ENCODE data around the gene IL13. TPM values are rescaled to one million over a fixed set of nuclear protein-coding genes. Genes with fewer than 3 reads are reported as not detected.

Gene IL13
- not detected in 3 replicates for total RNA-seq (2021)
- Bru-seq, nascent RNA: not detected
- long read RNA-seq, experiment 1: 0 reads
- long read RNA-seq, experiment 2: 0 reads
- long read RNA-seq, experiment 3: 0 reads

DNA sequence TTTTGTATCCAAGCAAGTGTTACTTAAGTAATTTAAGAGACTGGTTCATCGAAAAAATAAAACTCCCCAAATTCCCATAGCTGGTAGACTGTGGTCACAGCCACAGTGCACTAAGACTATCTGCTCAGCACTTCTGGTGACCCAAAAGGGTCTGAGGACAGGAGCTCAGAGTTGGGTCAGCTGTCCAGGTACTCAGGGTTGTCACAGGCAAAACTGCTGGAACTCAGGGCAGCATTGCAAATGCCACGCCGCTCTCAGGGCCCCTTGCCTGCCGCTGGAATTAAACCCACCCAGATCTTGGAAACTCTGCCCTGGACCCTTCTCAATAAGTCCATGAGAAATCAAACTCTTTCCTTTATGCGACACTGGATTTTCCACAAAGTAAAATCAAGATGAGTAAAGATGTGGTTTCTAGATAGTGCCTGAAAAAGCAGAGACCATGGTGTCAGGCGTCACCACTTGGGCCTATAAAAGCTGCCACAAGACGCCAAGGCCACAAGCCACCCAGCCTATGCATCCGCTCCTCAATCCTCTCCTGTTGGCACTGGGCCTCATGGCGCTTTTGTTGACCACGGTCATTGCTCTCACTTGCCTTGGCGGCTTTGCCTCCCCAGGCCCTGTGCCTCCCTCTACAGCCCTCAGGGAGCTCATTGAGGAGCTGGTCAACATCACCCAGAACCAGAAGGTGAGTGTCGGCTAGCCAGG lies at the start of gene IL13:
TSS of gene IL13 (plus strand) at position 498 of the 705 bp plus-strand sequence. CDS start at position 512, 14 bp downstream.
- H3K9me3 Mint-ChIP-seq: no peaks in the 10 kb centered on the region
- H3K4me3 Mint-ChIP-seq: peak within 1 kb of the TSS; percentile 33; the same call in 1 of the 2 replicates
- peaks cover 11% of the 10 kb centered on the region for H3K4me1 Mint-ChIP-seq
- ATAC-seq (no peak), DNase-seq (ENCODE audit: low spot score) (no peak)
- TF ChIP-seq, protein P1, sequence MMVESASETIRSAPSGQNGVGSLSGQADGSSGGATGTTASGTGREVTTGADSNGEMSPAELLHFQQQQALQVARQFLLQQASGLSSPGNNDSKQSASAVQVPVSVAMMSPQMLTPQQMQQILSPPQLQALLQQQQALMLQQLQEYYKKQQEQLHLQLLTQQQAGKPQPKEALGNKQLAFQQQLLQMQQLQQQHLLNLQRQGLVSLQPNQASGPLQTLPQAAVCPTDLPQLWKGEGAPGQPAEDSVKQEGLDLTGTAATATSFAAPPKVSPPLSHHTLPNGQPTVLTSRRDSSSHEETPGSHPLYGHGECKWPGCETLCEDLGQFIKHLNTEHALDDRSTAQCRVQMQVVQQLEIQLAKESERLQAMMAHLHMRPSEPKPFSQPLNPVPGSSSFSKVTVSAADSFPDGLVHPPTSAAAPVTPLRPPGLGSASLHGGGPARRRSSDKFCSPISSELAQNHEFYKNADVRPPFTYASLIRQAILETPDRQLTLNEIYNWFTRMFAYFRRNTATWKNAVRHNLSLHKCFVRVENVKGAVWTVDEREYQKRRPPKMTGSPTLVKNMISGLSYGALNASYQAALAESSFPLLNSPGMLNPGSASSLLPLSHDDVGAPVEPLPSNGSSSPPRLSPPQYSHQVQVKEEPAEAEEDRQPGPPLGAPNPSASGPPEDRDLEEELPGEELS (CRISPR knock-in tag; IDR thresholded peaks at IDR 0.05): no peak
- ChIA-PET CTCF (interaction anchor here (0.8 to 1.6 kb wide), 3 partner anchors 19 to 166 kb away, joined by 3 to 4 read pairs (median 3); partner anchors contain the start of gene KIF3A), POLR2A (no interaction called here)
- H3K36me3 Mint-ChIP-seq: no peaks in the 10 kb centered on the region
- H3K27ac Mint-ChIP-seq: no peak within 1 kb of the TSS
- H3K27me3 Mint-ChIP-seq (ENCODE audit: low read depth): peaks cover 46% of the 10 kb centered on the region

DNA sequence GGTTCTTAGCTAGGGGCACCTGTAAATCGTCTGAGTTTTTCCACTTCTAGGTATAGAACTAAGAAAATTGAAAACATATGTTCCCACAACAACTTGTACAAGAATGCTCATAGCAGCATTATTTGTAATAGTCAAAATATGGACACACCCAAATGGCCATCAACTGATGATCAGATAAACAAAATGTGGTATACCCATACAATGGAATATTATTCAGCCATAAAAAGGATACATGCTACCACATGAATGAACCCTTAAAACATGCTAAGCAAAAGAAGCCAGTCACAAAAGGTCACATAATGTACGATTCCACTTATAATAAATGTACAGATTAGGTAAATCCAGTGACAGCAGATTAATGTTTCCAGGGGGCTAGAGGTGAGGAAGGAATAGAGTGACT lies 46.0 kb upstream of the IL13 start:
- no peak overlapping the region for H3K4me3 Mint-ChIP-seq
- H3K27me3 Mint-ChIP-seq (ENCODE audit: low read depth): no peaks in the 10 kb centered on the region

More for the DNA sequence above, 46.0 kb upstream of the IL13 start:
- Mint-ChIP-seq H3K4me1 (no peaks in the 10 kb centered on the region), H3K27ac (no peak overlapping the region), H3K36me3 (peaks cover 34% of the 10 kb centered on the region), H3K9me3 (peaks cover 10% of the 10 kb centered on the region)
- DNase-seq (ENCODE audit: low spot score) (no peak), ATAC-seq (no peak)
- TF ChIP-seq, protein P2, sequence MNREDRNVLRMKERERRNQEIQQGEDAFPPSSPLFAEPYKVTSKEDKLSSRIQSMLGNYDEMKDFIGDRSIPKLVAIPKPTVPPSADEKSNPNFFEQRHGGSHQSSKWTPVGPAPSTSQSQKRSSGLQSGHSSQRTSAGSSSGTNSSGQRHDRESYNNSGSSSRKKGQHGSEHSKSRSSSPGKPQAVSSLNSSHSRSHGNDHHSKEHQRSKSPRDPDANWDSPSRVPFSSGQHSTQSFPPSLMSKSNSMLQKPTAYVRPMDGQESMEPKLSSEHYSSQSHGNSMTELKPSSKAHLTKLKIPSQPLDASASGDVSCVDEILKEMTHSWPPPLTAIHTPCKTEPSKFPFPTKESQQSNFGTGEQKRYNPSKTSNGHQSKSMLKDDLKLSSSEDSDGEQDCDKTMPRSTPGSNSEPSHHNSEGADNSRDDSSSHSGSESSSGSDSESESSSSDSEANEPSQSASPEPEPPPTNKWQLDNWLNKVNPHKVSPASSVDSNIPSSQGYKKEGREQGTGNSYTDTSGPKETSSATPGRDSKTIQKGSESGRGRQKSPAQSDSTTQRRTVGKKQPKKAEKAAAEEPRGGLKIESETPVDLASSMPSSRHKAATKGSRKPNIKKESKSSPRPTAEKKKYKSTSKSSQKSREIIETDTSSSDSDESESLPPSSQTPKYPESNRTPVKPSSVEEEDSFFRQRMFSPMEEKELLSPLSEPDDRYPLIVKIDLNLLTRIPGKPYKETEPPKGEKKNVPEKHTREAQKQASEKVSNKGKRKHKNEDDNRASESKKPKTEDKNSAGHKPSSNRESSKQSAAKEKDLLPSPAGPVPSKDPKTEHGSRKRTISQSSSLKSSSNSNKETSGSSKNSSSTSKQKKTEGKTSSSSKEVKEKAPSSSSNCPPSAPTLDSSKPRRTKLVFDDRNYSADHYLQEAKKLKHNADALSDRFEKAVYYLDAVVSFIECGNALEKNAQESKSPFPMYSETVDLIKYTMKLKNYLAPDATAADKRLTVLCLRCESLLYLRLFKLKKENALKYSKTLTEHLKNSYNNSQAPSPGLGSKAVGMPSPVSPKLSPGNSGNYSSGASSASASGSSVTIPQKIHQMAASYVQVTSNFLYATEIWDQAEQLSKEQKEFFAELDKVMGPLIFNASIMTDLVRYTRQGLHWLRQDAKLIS (CRISPR knock-in tag; IDR thresholded peaks at IDR 0.05; ENCODE audit: borderline replicate concordance): no peak
- TF ChIP-seq ZNF219 (CRISPR knock-in tag; IDR thresholded peaks at IDR 0.05; ENCODE audit: borderline replicate concordance) (no peak), NFYB (CRISPR knock-in tag; conservative IDR thresholded peaks at IDR 0.05; ENCODE audit: low read depth) (no peak), ZNF138 (CRISPR knock-in tag; conservative IDR thresholded peaks at IDR 0.05) (no peak), GTF2I (CRISPR knock-in tag; conservative IDR thresholded peaks at IDR 0.05) (no peak), FOXK1 (CRISPR knock-in tag; IDR thresholded peaks at IDR 0.05) (no peak), ATF1 (CRISPR knock-in tag; IDR thresholded peaks at IDR 0.05) (no peak), FOXJ3 (CRISPR knock-in tag; IDR thresholded peaks at IDR 0.05; ENCODE audit: borderline replicate concordance) (no peak), PRRX2 (CRISPR knock-in tag; IDR thresholded peaks at IDR 0.05) (no peak), ZNF423 (CRISPR knock-in tag; IDR thresholded peaks at IDR 0.05) (no peak), SMAD4 (CRISPR knock-in tag; IDR thresholded peaks at IDR 0.05) (no peak), CREB1 (CRISPR knock-in tag; IDR thresholded peaks at IDR 0.05) (no peak)
- TF ChIP-seq, protein P3, sequence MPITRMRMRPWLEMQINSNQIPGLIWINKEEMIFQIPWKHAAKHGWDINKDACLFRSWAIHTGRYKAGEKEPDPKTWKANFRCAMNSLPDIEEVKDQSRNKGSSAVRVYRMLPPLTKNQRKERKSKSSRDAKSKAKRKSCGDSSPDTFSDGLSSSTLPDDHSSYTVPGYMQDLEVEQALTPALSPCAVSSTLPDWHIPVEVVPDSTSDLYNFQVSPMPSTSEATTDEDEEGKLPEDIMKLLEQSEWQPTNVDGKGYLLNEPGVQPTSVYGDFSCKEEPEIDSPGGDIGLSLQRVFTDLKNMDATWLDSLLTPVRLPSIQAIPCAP (CRISPR knock-in tag; IDR thresholded peaks at IDR 0.05): no peak
- TF ChIP-seq, protein P4, sequence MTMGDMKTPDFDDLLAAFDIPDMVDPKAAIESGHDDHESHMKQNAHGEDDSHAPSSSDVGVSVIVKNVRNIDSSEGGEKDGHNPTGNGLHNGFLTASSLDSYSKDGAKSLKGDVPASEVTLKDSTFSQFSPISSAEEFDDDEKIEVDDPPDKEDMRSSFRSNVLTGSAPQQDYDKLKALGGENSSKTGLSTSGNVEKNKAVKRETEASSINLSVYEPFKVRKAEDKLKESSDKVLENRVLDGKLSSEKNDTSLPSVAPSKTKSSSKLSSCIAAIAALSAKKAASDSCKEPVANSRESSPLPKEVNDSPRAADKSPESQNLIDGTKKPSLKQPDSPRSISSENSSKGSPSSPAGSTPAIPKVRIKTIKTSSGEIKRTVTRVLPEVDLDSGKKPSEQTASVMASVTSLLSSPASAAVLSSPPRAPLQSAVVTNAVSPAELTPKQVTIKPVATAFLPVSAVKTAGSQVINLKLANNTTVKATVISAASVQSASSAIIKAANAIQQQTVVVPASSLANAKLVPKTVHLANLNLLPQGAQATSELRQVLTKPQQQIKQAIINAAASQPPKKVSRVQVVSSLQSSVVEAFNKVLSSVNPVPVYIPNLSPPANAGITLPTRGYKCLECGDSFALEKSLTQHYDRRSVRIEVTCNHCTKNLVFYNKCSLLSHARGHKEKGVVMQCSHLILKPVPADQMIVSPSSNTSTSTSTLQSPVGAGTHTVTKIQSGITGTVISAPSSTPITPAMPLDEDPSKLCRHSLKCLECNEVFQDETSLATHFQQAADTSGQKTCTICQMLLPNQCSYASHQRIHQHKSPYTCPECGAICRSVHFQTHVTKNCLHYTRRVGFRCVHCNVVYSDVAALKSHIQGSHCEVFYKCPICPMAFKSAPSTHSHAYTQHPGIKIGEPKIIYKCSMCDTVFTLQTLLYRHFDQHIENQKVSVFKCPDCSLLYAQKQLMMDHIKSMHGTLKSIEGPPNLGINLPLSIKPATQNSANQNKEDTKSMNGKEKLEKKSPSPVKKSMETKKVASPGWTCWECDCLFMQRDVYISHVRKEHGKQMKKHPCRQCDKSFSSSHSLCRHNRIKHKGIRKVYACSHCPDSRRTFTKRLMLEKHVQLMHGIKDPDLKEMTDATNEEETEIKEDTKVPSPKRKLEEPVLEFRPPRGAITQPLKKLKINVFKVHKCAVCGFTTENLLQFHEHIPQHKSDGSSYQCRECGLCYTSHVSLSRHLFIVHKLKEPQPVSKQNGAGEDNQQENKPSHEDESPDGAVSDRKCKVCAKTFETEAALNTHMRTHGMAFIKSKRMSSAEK (CRISPR knock-in tag; IDR thresholded peaks at IDR 0.05; ENCODE audit: borderline replicate concordance): no peak
- TF ChIP-seq, protein P5, sequence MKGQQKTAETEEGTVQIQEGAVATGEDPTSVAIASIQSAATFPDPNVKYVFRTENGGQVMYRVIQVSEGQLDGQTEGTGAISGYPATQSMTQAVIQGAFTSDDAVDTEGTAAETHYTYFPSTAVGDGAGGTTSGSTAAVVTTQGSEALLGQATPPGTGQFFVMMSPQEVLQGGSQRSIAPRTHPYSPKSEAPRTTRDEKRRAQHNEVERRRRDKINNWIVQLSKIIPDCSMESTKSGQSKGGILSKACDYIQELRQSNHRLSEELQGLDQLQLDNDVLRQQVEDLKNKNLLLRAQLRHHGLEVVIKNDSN (CRISPR knock-in tag; IDR thresholded peaks at IDR 0.05): no peak
- TF ChIP-seq, protein P6, sequence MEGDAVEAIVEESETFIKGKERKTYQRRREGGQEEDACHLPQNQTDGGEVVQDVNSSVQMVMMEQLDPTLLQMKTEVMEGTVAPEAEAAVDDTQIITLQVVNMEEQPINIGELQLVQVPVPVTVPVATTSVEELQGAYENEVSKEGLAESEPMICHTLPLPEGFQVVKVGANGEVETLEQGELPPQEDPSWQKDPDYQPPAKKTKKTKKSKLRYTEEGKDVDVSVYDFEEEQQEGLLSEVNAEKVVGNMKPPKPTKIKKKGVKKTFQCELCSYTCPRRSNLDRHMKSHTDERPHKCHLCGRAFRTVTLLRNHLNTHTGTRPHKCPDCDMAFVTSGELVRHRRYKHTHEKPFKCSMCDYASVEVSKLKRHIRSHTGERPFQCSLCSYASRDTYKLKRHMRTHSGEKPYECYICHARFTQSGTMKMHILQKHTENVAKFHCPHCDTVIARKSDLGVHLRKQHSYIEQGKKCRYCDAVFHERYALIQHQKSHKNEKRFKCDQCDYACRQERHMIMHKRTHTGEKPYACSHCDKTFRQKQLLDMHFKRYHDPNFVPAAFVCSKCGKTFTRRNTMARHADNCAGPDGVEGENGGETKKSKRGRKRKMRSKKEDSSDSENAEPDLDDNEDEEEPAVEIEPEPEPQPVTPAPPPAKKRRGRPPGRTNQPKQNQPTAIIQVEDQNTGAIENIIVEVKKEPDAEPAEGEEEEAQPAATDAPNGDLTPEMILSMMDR (IDR thresholded peaks at IDR 0.05): no peak
- TF ChIP-seq, protein P7, sequence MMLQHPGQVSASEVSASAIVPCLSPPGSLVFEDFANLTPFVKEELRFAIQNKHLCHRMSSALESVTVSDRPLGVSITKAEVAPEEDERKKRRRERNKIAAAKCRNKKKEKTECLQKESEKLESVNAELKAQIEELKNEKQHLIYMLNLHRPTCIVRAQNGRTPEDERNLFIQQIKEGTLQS (CRISPR knock-in tag; conservative IDR thresholded peaks at IDR 0.05): no peak
- POLR2A ChIA-PET: no interaction called here
- CTCF ChIA-PET: no interaction called here

All from WTC11 (cell line).